NOMO-1 treated with DMSO at 0.1 percent for 48 hours (cell line): ENCODE measurements around the gene CIPC.

Source experiments
- DNase-seq: peaks from one replicate; lab custom pipeline; 2025; ENCODE audit not compliant: unreplicated experiment; lab: John Stamatoyannopoulos, UW

CIPC gene

GRCh38 chr14:77151245-77151644 lies 53.2 kb downstream of the CIPC start:
- DNase-seq: peak; percentile 10

GRCh38 chr14:77151918-77152588 lies 54.0 kb downstream of the CIPC start:
- DNase-seq: peak; percentile 76

GRCh38 chr14:77153802-77154201 lies 55.7 kb downstream of the CIPC start:
- no peak for DNase-seq

- DNase-seq: no peak
These were observed 56.4 kb downstream of the CIPC start for GRCh38 chr14:77154421-77154820.

- no peak for DNase-seq
These were observed 57.0 kb downstream of the CIPC start for GRCh38 chr14:77155083-77155482.

GRCh38 chr14:77157740-77158139 lies 59.7 kb downstream of the CIPC start:
- DNase-seq: no peak

GRCh38 chr14:77158175-77158881 lies 60.3 kb downstream of the CIPC start:
- no peak for DNase-seq

- DNase-seq: no peak
These were observed 60.8 kb downstream of the CIPC start for GRCh38 chr14:77158882-77159255.

GRCh38 chr14:77161011-77161410 lies 63.0 kb downstream of the CIPC start:
- DNase-seq: no peak
